AG04449 (cell line): ENCODE measurements around the gene MECP2.

Experiments
- CTCF ChIA-PET: fragments of 350-600 bp; formaldehyde crosslinking; extraction: SDS; loops from one replicate; lab custom pipeline; 2021; ENCODE audit warnings: antibody characterized with exemption; lab: Yijun Ruan, JAX
- POLR2A ChIA-PET: fragments of 400-600, 350-600 bp; formaldehyde crosslinking; extraction: SDS; loops from one replicate; lab custom pipeline; 2020; ENCODE audit warnings: antibody characterized with exemption, inconsistent platforms; lab: Yijun Ruan, JAX
- DNase-seq: peaks from one replicate; pipeline ENCODE4 v3.0.0-alpha.2; 2010; ENCODE audit warnings: low read depth, low spot score
- H3K4me3 ChIP-seq: 2 replicates; pipeline ENCODE4 v1.5.1; 2011; ENCODE audit warnings: low read depth, mild to moderate bottlenecking, control low read depth, low read length
- CTCF ChIP-seq: IDR thresholded peaks from one replicate; pipeline ENCODE4 v1.5.1; 2011; ENCODE audit warnings: mild to moderate bottlenecking, moderate library complexity, low read length, control low read depth, inconsistent platforms; ENCODE audit not compliant: insufficient read depth; ENCODE audit errors: missing control alignments

Gene MECP2

GRCh38 chrX:153973127-153974002, 124.2 kb downstream of the MECP2 start:
- TF ChIP-seq CTCF, result no peak
- POLR2A ChIA-PET, result no interaction called here
- no peak for DNase-seq
- CTCF ChIA-PET, result no interaction called here
- peak overlapping the region; percentile 83 for H3K4me3 ChIP-seq

- ChIA-PET CTCF (no interaction called here), POLR2A (no interaction called here)
- no peak for DNase-seq
- peak within 1 kb of the TSS; percentile 83 for H3K4me3 ChIP-seq
- no peak for TF ChIP-seq CTCF
These were observed 125.0 kb downstream of the MECP2 start, which contains the start of gene TMEM187 for GRCh38 chrX:153972368-153973126. Gene TMEM187 (plus strand): TSS chrX:153972754. CDS start chrX:153982063, 9,309 bp downstream.
